Activated CD4-positive, CD25-positive, alpha-beta regulatory T cell (primary cell): Measurements from ENCODE around the gene CBX3.
"Not testable (repeated sequence)": the region's sequence is repeated elsewhere in the genome, so short reads cannot be mapped to it uniquely, and the experiment has no call there.

Experiments used
- DNase-seq, 4 experiments: peaks; one replicate each; lab custom pipeline; 2025; lab: John Stamatoyannopoulos, UW

Gene CBX3

GRCh38 chr7:26170663-26171062 lies 30.9 kb upstream of the CBX3 start:
- DNase-seq = no peak

- DNase-seq = no peak
Measured at GRCh38 chr7:26171601-26172000, 29.9 kb upstream of the CBX3 start.

GRCh38 chr7:26172048-26172447 lies 29.5 kb upstream of the CBX3 start:
- DNase-seq = no peak

DNA sequence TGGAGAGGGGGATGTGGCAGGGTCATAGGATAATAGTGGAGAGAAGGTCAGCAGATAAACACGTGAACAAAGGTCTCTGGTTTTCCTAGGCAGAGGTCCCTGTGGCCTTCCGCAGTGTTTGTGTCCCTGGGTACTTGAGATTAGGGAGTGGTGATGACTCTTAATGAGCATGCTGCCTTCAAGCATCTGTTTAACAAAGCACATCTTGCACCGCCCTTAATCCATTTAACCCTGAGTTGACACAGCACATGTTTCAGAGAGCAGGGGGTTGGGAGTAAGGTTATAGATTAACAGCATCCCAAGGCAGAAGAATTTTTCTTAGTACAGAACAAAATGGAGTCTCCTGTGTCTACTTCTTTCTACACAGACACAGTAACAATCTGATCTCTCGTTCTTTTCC lies 25.6 kb upstream of the CBX3 start:
- not testable (repeated sequence) for DNase-seq

DNA sequence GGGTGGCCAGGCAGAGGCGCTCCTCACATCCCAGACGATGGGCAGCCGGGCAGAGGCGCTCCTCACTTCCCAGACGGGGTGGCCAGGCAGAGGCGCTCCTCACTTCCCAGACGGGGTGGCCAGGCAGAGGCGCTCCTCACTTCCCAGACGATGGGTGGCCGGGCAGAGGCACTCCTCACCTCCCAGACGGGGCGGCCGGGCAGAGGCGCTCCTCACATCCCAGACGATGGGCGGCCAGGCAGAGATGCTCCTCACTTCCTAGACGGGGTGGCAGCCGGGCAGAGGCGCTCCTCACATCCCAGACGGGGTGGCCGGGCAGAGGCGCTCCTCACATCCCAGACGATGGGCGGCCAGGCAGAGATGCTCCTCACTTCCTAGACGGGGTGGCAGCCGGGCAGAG lies 24.8 kb upstream of the CBX3 start:
- not testable (repeated sequence) for DNase-seq

DNA sequence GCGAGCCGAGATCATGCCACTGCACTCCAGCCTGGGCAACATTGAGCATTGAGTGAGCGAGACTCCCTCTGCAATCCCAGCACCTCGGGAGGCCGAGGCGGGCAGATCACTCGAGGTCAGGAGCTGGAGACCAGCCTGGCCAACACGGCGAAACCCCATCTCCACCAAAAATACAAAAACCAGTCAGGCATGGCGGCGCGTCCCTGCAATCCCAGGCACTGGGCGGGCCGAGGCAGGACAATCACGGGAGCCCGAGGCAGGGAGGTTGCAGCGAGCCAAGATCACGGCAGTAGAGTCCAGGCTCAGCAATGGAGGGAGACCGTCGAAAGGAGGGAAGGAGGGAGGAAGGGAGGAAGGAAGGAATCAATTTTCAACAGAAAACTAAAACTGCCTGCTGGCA lies 24.3 kb upstream of the CBX3 start:
- not testable (repeated sequence) for DNase-seq

- no peak for DNase-seq
Measured at GRCh38 chr7:26178272-26178960, 23.1 kb upstream of the CBX3 start.

DNA sequence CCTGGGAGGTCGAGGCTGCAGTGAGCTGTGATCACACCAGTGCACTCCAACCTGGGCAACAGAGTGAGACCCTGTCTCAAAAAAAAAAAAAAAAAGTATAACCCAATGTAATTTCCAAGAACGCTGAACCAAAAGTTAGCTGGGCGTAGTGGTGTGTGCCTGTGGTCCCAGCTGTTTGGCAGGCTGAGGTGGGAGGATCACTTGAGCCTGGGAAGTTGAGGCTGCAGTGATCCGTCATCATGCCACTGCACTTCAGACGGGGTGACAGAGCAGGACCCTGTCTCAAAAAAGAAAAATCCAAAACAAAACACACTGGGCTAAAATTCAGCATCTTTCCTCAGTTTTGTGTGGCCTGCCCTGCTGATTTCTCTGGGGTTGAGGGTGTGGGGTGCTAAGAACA lies 22.1 kb upstream of the CBX3 start:
- no peak for DNase-seq

DNA sequence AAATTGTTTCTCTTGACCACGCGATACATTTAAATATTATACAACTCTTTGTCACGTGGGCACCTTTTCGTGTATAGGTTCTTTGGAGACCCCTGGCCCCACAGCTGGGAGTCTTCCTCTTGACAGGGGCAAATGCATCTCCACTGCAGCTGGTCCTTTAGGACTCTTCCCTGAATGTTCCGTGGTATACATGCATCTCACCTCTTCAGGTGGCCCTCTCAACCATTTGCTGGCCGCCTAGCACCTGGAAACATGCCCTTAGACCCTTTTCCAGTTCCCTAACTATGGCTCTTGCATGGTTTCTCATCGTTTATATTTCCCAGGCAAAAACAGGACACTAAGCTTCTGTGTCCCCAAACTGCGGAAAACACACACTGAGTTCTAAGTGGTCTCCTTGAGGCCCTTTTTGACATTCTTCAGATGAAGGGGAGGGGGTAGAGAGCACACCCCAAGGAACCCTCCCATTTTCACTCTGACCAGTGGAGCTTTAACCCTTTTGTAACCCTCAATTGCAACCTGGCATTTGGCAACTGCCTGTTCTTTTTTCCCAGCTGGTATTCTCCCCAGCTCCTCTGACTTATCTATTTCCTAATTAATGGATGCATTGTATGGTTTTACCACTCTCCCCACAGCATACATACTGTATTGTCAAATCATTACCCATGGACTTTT lies 21.6 kb upstream of the CBX3 start:
- DNase-seq = no peak

DNA sequence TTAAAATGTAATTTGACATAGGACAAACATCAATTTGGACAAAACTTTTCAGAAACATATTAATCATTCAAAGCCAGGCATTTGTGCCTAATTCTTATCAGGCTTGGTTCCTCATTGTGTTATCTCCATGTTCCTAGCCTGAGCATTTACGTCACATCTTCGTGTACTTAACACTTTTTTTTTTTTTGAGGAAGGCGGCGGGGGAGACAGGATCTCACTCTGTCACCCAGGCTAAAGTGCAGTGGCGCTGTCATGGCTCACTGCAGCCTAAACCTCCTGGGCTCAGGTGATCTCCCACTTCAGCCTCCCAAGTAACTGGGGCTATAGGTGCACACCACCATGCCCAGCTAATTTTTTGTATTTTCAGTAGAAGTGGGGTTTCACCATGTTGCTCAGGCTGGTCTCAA lies 20.8 kb upstream of the CBX3 start:
- no peak for DNase-seq

DNA sequence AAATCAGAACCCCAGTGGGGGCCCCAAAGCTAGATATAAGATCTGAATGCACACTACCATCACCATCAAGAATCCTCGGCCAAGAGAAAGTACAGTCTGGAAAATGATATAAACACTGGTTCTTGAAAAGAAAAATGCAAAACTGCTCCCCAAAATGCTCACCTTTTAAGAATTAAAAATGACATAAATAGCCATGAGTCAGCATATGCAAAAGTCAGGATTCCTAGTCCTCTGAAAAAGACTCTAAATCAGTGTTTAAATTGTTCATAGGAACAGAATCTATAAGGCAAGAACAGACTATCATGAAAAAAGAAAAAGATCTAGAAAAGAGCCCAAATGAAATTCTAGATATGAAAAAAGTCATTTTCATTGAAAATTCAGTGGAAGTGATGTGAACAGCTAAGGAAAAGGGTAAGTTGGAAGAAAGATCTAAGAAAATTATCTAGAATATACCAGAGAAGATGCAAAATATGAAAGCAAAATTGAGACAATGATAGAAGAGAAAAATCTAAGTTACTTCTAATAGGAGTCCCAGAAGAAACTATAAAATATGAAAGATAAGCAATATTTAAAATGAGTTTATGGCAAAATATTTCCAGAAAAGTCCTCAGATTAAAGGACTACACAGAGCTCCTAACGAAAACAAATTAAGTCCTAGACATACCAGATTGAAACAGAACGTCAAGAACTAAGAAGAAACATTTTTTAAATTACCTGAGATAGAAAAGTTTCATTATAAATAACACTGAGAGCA lies 19.9 kb upstream of the CBX3 start:
- no peak for DNase-seq

DNA sequence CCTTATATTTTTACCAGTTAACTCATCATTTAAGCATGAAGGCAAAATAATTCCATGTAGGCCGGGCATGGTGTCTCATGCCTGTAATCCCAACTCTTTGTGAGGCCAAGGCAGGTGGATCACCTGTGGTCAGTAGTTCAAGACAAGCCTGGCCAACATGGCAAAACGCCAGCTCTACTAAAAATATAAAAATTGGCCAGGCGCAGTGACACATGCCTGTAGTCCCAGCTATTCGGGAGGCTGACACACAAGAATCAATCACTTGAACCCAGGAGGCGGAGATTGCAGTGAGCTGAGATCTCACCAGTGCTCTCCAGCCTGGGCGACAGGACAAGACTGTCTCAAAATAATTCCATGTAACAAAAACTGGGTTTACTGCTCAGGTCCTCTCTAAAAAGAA lies 19.3 kb upstream of the CBX3 start:
- DNase-seq = no peak

- DNase-seq = no peak
Measured at GRCh38 chr7:26182706-26183105, 18.8 kb upstream of the CBX3 start.

DNA sequence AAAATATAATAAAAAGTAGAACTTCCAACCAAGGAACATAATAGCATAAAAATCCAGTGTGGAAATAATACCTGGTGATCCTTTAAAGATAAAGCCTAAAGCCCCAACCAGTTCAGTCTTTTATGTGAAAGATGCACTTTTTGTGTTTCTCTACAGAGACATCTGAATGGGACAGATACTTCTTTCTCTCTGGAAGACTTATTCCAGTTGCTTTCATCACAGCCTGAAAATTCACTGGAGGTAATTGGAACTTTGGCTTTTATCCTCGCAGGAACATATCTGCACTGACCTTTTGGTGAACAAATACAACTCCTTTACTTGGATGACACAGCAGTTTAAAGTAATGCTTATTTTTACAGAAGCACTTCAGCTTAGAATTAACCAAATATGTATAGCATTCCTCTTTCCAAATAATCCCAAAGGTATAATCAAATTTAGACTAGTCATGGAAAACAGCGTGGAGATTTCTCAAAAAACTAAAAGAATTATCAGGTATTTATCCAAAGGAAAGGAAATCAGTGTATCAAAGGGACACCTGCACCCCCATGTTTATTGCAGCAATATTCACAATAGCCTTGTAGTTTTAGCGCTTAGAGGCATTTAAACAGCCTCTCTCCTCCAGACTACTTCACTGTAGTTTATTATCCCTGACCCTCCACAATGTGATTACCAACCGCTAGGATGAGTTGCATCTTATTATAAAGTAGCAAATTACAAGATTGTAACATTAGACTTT lies 17.8 kb upstream of the CBX3 start:
- DNase-seq = no peak

- DNase-seq = not testable (repeated sequence)
Measured at GRCh38 chr7:26184281-26185101, 17.1 kb upstream of the CBX3 start.

- DNase-seq = no peak
Measured at GRCh38 chr7:26185131-26185843, 16.3 kb upstream of the CBX3 start.

DNA sequence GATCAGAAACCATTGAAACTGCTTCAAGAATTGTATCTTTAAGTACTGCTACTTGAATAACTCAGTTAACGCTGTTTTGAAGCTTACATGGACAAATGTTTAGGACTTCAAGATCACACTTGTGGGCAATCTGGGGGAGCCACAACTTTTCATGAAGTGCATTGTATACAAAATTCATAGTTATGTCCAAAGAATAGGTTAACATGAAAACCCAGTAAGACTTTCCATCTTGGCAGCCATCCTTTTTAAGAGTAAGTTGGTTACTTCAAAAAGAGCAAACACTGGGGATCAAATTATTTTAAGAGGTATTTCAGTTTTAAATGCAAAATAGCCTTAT lies 15.7 kb upstream of the CBX3 start:
- DNase-seq = no peak

- DNase-seq = no peak
Measured at GRCh38 chr7:26186364-26187311, 14.9 kb upstream of the CBX3 start.

DNA sequence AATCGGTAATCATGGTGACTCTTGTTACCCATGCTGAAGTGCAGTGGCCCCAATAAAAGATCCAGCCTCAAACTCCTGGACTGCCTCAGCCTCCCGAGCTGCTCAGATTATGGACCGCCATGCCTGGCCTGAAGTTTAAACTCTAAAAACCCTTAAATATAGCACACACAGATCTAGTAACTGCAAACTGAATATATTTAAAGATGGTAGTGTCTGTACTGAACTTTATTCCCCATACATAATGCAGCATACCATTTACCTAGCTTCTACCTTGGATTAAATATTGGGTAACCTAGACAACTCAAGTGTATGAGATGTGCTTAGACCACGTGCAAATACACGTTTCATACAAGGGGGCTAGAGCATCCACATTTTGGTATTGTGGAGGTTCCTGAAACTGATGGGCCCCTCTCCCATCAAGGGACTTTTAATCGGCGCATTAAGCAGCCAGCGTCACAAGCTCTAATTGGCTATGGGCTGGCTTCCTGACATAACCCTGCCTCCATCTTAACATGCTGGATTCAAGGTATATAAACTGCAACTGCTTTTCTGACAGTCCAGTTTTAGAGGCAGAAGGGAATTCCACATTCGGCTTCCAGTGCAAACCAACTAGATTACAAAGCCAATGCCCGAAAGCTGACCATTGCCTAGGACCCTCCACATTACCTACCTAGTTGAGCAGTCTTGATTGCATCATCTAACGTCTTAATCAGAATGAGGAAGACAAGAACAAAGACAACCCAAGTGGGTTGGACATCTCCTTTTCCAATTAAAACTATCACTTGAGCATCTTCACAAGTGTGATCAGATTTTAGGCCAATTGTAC lies 14.0 kb upstream of the CBX3 start:
- DNase-seq = no peak
